GM12891 (cell line): ENCODE data around the gene CLDN1.

Source experiments
- PAX5 ChIP-seq: IDR thresholded peaks from 2 replicates; pipeline ENCODE4 v1.6.1; 2011; ENCODE audit warnings: low read length, moderate library complexity, mild to moderate bottlenecking; ENCODE audit not compliant: insufficient read depth, severe bottlenecking
- POLR2A ChIP-seq: IDR thresholded peaks from 2 replicates; pipeline ENCODE4 v1.6.1; 2011; ENCODE audit warnings: low read depth, low read length, control low read depth
- POLR2AphosphoS5 ChIP-seq: IDR thresholded peaks from 2 replicates; pipeline ENCODE4 v1.6.1; 2011; ENCODE audit warnings: low read depth, low read length, control low read depth
- POU2F2 ChIP-seq: IDR thresholded peaks from 2 replicates; pipeline ENCODE4 v1.6.1; 2011; ENCODE audit warnings: low read depth, mild to moderate bottlenecking, control low read depth, low read length, moderate library complexity
- SPI1 ChIP-seq: IDR thresholded peaks from 2 replicates; pipeline ENCODE4 v1.6.1; 2011; ENCODE audit warnings: low read depth, low read length, control low read depth
- TAF1 ChIP-seq: IDR thresholded peaks from 2 replicates; pipeline ENCODE4 v1.6.1; 2011; ENCODE audit warnings: low read depth, low read length, control low read depth

- TF ChIP-seq SPI1 = no peak
- TF ChIP-seq POLR2A = no peak
- TF ChIP-seq TAF1 = no peak
- no peak for TF ChIP-seq POLR2AphosphoS5
- TF ChIP-seq PAX5 = no peak
- TF ChIP-seq POU2F2 = no peak
Observed at GRCh38 chr3:190305406-190305805, 16.8 kb downstream of the CLDN1 start.
